SK-N-MC (cell line): ENCODE measurements around the gene CLDND2.

ENCODE experiments used
- EZH2 ChIP-seq: fragments of 200-600 bp; sonication (generic); IDR thresholded peaks from one replicate; pipeline ENCODE4 v1.6.1; 2017; ENCODE audit warnings: antibody characterized with exemption
- FOXP2 ChIP-seq: optimal IDR thresholded peaks from 2 replicates; pipeline ENCODE3; 2011; ENCODE audit warnings: mild to moderate bottlenecking, moderate library complexity; ENCODE audit not compliant: insufficient read depth; ENCODE audit errors: extremely low read length, control extremely low read depth
- POLR2AphosphoS5 ChIP-seq: IDR thresholded peaks from 2 replicates; pipeline ENCODE4 v1.6.1; 2012; ENCODE audit warnings: mild to moderate bottlenecking, low read depth, low read length, borderline replicate concordance

- TF ChIP-seq EZH2 (no peak), POLR2AphosphoS5 (no peak), FOXP2 (no peak)
Measured at GRCh38 chr19:51365211-51365964, 3.4 kb downstream of the CLDND2 start.
